ENCODE results near the gene DRAP1.

DNA sequence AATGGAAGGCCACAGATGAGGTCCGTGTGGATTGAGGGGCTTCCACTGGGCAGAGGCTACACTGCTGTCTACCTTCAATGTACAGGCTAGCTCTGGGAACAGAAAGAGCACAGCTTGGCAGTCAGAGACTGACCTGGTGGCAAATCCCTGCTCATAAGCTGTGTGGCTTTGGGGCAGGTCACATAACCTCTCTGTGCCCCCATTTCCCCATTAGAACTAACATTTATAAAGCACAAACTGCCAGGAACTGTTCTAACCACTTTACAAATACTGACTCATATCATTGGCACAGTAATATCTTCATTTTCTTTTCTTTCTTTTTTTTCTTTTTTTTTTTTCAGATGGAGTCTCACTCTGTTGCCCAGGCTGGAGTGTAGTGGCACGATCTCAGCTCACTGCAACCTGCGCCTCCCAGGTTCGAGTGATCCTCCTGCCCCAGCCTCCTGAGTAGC lies 22.2 kb upstream of the DRAP1 start:
- TF ChIP-seq POLR2A (IDR thresholded peaks at IDR 0.05), result no peak
- TF ChIP-seq, protein P1, sequence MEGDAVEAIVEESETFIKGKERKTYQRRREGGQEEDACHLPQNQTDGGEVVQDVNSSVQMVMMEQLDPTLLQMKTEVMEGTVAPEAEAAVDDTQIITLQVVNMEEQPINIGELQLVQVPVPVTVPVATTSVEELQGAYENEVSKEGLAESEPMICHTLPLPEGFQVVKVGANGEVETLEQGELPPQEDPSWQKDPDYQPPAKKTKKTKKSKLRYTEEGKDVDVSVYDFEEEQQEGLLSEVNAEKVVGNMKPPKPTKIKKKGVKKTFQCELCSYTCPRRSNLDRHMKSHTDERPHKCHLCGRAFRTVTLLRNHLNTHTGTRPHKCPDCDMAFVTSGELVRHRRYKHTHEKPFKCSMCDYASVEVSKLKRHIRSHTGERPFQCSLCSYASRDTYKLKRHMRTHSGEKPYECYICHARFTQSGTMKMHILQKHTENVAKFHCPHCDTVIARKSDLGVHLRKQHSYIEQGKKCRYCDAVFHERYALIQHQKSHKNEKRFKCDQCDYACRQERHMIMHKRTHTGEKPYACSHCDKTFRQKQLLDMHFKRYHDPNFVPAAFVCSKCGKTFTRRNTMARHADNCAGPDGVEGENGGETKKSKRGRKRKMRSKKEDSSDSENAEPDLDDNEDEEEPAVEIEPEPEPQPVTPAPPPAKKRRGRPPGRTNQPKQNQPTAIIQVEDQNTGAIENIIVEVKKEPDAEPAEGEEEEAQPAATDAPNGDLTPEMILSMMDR (IDR thresholded peaks at IDR 0.05), result no peak
